ENCODE data around the gene MSL3B.

The MSL3B gene

DNA sequence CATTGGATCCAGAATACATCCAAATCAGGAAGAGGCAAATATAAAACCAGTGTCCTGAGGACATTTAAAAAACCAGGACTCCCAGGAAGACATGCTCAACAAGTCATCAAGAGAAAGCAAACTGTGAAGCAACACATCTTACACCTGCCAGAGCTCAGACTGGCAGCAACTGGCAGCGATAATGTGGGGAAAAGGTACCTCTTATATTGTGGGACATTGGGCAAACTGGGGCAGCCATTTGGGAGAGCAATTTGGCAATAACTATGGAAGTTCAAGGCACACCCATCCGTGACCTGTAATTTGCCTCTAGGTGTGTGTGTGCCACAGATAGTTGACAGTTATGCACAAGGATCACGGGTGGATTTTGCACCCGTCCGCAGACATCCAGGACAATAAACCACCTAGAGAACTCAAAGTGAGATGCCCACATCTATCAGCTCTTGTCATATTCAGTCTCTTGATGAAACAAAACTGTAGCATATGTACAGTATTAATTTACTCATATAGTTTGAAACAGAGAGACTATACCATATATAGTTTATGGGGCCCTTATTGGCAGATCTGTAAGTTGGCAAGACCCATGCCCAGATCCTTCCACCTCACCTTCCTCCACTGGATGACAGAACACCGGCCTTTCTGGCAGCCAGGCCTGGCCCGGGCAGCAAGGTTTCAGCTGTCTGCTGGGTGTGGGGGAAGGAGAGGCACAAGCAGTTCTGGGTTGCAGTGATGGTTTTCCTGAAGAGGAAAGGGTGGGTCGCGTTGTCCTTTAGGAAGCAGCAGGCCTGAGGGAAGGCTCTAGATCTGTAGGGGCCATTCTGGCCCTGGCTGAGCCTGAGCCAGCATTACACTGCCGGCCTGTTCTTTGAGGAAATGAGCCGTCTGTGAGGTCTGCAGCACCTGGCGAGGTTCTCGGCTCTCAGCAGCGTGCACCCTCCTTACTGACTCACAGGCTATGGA is 32.7 kb downstream of the MSL3B start:
- DNase-seq (ENCODE audit: low spot score) (no peak), ATAC-seq (no peak)
- H3K27ac Mint-ChIP-seq = no peak overlapping the region
- no peaks in the 10 kb centered on the region for H3K9me3 Mint-ChIP-seq
- H3K36me3 Mint-ChIP-seq = peaks cover 7% of the 10 kb centered on the region
- H3K27me3 Mint-ChIP-seq = no peaks in the 10 kb centered on the region
- H3K4me3 Mint-ChIP-seq = no peak overlapping the region
- H3K4me1 Mint-ChIP-seq (ENCODE audit: low read depth in 2 of 2) = peaks cover 3 to 13% of the 10 kb centered on the region in 2 donors

DNA sequence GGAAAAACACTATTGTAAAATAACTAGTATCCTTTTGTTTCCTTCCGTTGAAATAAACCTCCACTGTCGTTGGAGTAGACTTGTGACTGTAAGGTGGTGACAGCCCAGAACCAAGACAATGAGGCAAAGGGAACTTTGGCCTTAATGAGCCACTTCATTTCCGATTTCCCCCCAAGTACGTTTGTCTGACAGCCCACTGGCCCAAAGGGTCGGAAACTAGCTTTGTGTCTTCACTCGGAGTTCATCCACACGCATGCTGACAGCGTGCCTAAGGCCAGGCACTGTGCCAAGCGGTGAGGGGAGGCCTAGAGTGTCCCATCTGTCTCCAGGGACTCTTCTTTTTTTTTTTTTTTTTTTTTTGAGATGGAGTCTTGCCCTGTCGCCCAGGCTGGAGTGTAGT is 34.8 kb downstream of the MSL3B start:
- H3K27me3 Mint-ChIP-seq = no peaks in the 10 kb centered on the region
- DNase-seq (ENCODE audit: low spot score) (no peak), ATAC-seq (no peak)
- peaks cover 2 to 6% of the 10 kb centered on the region in 2 donors for H3K4me1 Mint-ChIP-seq (ENCODE audit: low read depth in 2 of 2)
- no peaks in the 10 kb centered on the region for H3K9me3 Mint-ChIP-seq
- no peak overlapping the region for H3K27ac Mint-ChIP-seq
- H3K36me3 Mint-ChIP-seq = peaks cover 5% of the 10 kb centered on the region
- no peak overlapping the region for H3K4me3 Mint-ChIP-seq

GRCh38 chr2:233832869-233833311 is 35.3 kb downstream of the MSL3B start:
- ATAC-seq = peak in 1 of 2 donors; percentile 40
- H3K27ac Mint-ChIP-seq = no peak overlapping the region
- H3K4me1 Mint-ChIP-seq (ENCODE audit: low read depth in 2 of 2) = peaks cover 0 to 2% of the 10 kb centered on the region in 2 donors
- H3K27me3 Mint-ChIP-seq = no peaks in the 10 kb centered on the region
- no peak for DNase-seq (ENCODE audit: low spot score)
- H3K36me3 Mint-ChIP-seq = peaks cover under 1% of the 10 kb centered on the region
- no peak overlapping the region for H3K4me3 Mint-ChIP-seq
- no peaks in the 10 kb centered on the region for H3K9me3 Mint-ChIP-seq

DNA sequence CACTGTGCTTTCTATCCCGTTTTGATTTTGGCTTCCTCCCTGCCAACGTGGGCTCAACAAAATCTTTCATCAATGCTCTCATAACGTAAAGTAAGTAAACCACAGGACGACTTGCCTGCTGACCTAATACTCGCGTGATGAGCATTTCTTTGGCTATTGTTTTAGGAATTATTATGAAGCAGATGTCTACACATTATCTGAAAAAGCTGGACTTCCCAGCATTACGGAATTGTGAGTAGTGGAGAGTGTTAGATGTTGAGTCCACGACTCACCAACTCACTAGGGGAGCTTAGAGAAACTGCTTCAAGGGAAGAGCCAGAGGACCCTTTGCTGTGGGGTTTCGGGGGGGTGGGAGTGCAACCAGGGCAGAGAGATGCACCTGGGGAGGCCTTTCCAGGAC is 35.8 kb downstream of the MSL3B start:
- DNase-seq (ENCODE audit: low spot score) (no peak), ATAC-seq (no peak)
- Mint-ChIP-seq H3K9me3 (no peaks in the 10 kb centered on the region), H3K27me3 (no peaks in the 10 kb centered on the region), H3K27ac (no peak overlapping the region), H3K4me1 (ENCODE audit: low read depth in 2 of 2) (no peaks in the 10 kb centered on the region), H3K4me3 (no peak overlapping the region), H3K36me3 (no peaks in the 10 kb centered on the region)

GRCh38 chr2:233831861-233832260 is 36.3 kb downstream of the MSL3B start:
- H3K9me3 Mint-ChIP-seq = no peaks in the 10 kb centered on the region
- H3K36me3 Mint-ChIP-seq = no peaks in the 10 kb centered on the region
- no peak overlapping the region for H3K4me3 Mint-ChIP-seq
- no peaks in the 10 kb centered on the region for H3K4me1 Mint-ChIP-seq (ENCODE audit: low read depth in 2 of 2)
- H3K27ac Mint-ChIP-seq = no peak overlapping the region
- no peaks in the 10 kb centered on the region for H3K27me3 Mint-ChIP-seq
- no peak for ATAC-seq
- no peak for DNase-seq (ENCODE audit: low spot score)

GRCh38 chr2:233831011-233831721 is 37.0 kb downstream of the MSL3B start:
- H3K4me3 Mint-ChIP-seq = no peak overlapping the region
- H3K4me1 Mint-ChIP-seq (ENCODE audit: low read depth in 2 of 2) = no peaks in the 10 kb centered on the region
- no peaks in the 10 kb centered on the region for H3K36me3 Mint-ChIP-seq
- ATAC-seq = peak in 1 of 2 donors; percentile 26
- DNase-seq (ENCODE audit: low spot score) = no peak
- H3K27me3 Mint-ChIP-seq = peaks cover 1 to 7% of the 10 kb centered on the region in 2 donors
- H3K27ac Mint-ChIP-seq = no peak overlapping the region
- H3K9me3 Mint-ChIP-seq = no peaks in the 10 kb centered on the region

DNA sequence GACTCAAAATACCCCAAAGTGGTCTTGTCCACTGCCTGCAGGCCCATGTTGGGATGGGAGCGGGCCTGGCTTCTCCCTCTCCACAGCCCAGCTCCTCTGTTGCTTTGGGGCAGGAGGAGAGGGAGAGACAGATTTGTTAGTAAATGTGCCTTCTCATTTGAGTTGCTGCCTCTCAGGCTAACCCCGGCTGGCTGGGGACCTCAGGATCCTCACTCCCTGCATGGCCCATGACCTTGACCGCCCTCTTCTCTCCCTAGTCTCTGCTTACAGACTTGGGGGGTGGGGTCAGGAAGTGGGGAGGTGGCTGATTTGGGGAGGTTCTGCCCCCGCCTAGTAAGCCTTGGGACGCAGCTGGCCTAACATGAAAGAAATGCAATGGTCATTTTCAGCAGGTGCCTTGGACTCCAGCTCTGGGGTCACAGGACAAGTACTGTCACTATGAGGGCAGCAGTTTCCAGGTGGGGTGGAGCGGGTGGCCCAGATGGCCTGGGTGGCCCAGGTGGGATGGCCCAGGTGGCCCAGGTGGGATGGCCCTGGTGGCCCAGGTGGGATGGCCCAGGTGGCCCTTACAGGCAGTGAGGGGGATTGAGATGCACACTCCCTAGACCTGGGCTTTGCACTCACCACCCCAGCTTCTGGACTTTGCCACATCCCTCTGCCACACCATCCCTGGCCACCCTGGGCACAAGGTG is 37.9 kb downstream of the MSL3B start:
- Mint-ChIP-seq H3K27me3 (peaks cover 6 to 7% of the 10 kb centered on the region in 2 donors), H3K9me3 (no peaks in the 10 kb centered on the region), H3K4me1 (ENCODE audit: low read depth in 2 of 2) (no peaks in the 10 kb centered on the region), H3K27ac (no peak overlapping the region), H3K36me3 (no peaks in the 10 kb centered on the region), H3K4me3 (no peak overlapping the region)
- DNase-seq (ENCODE audit: low spot score) = peak; percentile 59
- ATAC-seq = peak; percentile 4 to 36

GRCh38 chr2:233829193-233830110 is 38.7 kb downstream of the MSL3B start:
- H3K4me3 Mint-ChIP-seq = no peak overlapping the region
- no peaks in the 10 kb centered on the region for H3K4me1 Mint-ChIP-seq (ENCODE audit: low read depth in 2 of 2)
- H3K36me3 Mint-ChIP-seq = no peaks in the 10 kb centered on the region
- H3K27ac Mint-ChIP-seq = no peak overlapping the region
- peak; percentile 16 for DNase-seq (ENCODE audit: low spot score)
- ATAC-seq = no peak
- no peaks in the 10 kb centered on the region for H3K9me3 Mint-ChIP-seq
- H3K27me3 Mint-ChIP-seq = peaks cover 7% of the 10 kb centered on the region in 2 donors

DNA sequence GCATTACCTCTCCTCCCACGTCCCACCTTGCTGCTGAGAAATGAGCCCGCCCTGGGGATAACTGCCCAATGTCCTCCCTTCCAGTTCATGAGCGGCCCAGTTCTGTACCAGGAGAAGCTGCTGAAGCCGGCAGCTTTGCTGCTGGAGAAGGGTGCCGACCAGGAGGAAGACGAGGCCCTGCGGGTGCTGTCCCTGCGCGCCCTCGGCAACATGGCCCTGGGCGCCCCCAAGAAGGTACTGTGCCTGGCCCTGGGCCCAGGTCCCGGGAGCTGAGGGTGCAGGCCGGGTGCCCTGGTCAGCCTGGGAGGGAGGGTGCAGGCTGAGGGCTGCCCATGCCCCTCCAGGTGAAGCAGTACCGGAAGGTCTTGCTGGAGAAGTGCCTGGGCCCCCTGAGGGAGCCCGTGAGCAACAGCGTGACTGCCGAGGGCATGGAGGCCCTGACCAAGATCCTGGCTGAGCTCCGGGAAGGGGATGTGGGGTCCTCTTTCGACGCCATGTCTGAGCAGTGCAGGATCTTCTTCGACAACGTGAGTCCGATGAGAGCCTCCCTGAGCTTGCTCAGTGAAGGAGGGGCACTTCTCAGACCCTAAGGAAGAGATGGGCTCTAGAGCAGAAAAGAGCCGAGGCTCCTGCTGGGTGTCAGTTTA is 39.5 kb downstream of the MSL3B start:
- no peaks in the 10 kb centered on the region for H3K9me3 Mint-ChIP-seq
- H3K4me1 Mint-ChIP-seq (ENCODE audit: low read depth in 2 of 2) = no peaks in the 10 kb centered on the region
- H3K27me3 Mint-ChIP-seq = peaks cover 7% of the 10 kb centered on the region in 2 donors
- ATAC-seq (no peak), DNase-seq (ENCODE audit: low spot score) (peak; percentile 54)
- no peaks in the 10 kb centered on the region for H3K36me3 Mint-ChIP-seq
- no peak overlapping the region for H3K4me3 Mint-ChIP-seq
- H3K27ac Mint-ChIP-seq = no peak overlapping the region

- Mint-ChIP-seq H3K27me3 (peaks cover 7 to 11% of the 10 kb centered on the region in 2 donors), H3K9me3 (no peaks in the 10 kb centered on the region), H3K36me3 (no peaks in the 10 kb centered on the region), H3K27ac (no peak overlapping the region), H3K4me1 (ENCODE audit: low read depth in 2 of 2) (no peaks in the 10 kb centered on the region), H3K4me3 (no peak overlapping the region)
- DNase-seq (ENCODE audit: low spot score) (peak; percentile 59), ATAC-seq (no peak)
Measured at GRCh38 chr2:233824373-233824772, 43.8 kb downstream of the MSL3B start.

DNA sequence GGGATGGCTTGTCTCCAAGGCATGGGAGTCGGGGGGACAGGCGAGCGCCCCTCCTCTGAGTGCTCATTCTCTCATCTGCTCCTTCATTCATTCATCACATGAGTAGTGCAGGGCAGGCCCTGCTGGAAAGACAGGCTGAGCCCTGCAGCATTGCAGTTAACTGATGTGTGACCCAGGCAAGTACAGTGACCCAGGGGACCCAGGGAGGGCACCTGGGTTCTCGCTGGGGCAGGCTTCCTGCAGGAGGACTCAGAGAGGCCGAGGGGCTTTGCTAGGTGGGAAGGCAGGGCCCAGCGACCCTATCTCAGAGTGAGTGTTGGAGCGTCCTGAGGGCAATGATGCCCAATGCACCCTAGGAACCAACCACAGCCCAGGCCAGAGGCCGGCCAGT is 44.5 kb downstream of the MSL3B start:
- Mint-ChIP-seq H3K4me3 (no peak overlapping the region), H3K9me3 (no peaks in the 10 kb centered on the region), H3K36me3 (no peaks in the 10 kb centered on the region), H3K27ac (no peak overlapping the region), H3K27me3 (peaks cover 7 to 11% of the 10 kb centered on the region in 2 donors), H3K4me1 (ENCODE audit: low read depth in 2 of 2) (no peaks in the 10 kb centered on the region)
- DNase-seq (ENCODE audit: low spot score) (peak; percentile 38), ATAC-seq (no peak)

GRCh38 chr2:233822781-233823730 is 45.1 kb downstream of the MSL3B start:
- ATAC-seq (peak; percentile 17 to 34), DNase-seq (ENCODE audit: low spot score) (peak; percentile 51)
- Mint-ChIP-seq H3K9me3 (no peaks in the 10 kb centered on the region), H3K27me3 (peaks cover 7 to 11% of the 10 kb centered on the region in 2 donors), H3K4me1 (ENCODE audit: low read depth in 2 of 2) (no peaks in the 10 kb centered on the region), H3K27ac (no peak overlapping the region), H3K36me3 (no peaks in the 10 kb centered on the region), H3K4me3 (no peak overlapping the region)

All from natural killer cell treated with Interleukin-12 subunit alpha and Interleukin-12 subunit beta and Interleukin-15 and Interleukin-18, amount 100 ng/mL, for 72 hours (primary cell).